K562 (cell line): Measurements from ENCODE around the gene GKAP1. TPM values are rescaled to one million over a fixed set of nuclear protein-coding genes. Genes with fewer than 3 reads are reported as not detected.
A peak's percentile ranks its signal among the peaks of the same experiment; 100 is the strongest.

ENCODE experiments used
- ATAC-seq: fragments of 200-7000 bp; cut with Tn5 transposase; 3 replicates; pipeline ENCODE4 v1.9.1; 2020; ENCODE audit warnings: moderate library complexity
- BruUV-seq: library from RNA; stranded (reverse); fragments of 400-500 nt; replicated peaks from 2 replicates; lab custom pipeline; 2021; lab: Mats Ljungman, UMichigan
- CTCF ChIA-PET: fragments of 300-600 bp; formaldehyde crosslinking; extraction: SDS; loops from one replicate; lab custom pipeline; 2021; ENCODE audit warnings: low intra/inter-chr PET ratio; lab: Yijun Ruan, JAX
- POLR2A ChIA-PET: fragments of 300-600, 350-650 bp; sonication (Branson Sonifier 250); formaldehyde crosslinking; extraction: SDS; loops from one replicate; lab custom pipeline; 2021; ENCODE audit warnings: antibody characterized with exemption, inconsistent platforms; lab: Yijun Ruan, JAX
- DNase-seq, 4 experiments: peaks; one replicate each; pipeline versions ENCODE4 v3.0.0 to v3.0.0-alpha.2; 2011 to 2018; ENCODE audit warnings: low spot score in 3 of 4, mixed read lengths in 3 of 4; ENCODE audit errors: extremely low read depth in 1 of 4
- FAIRE-seq: peaks from 2 replicates; lab custom pipeline; 2011; peaks lifted over from hg19 to GRCh38; lab: Jason Lieb, UNC
- H2AFZ ChIP-seq: 2 replicates; pipeline ENCODE4 v1.6.0; 2011; ENCODE audit warnings: low read depth, low read length, control low read depth, inconsistent platforms
- H3K27ac ChIP-seq: fragments of 200-600 bp; 3 replicates; pipeline ENCODE4 v1.8.0; 2011; ENCODE audit warnings: low read depth, mild to moderate bottlenecking, control low read depth, inconsistent platforms, low read length, moderate library complexity, mixed read lengths; ENCODE audit errors: extremely low read depth
- H3K27me3 ChIP-seq, 2 experiments: fragments of 300-600 bp in 1 of 2; 2 replicates in 1 of 2; 3 replicates in 1 of 2; pipeline versions ENCODE4 v1.6.0 to v1.8.0; 2011; ENCODE audit warnings: inconsistent platforms in 2 of 2, low read length in 2 of 2, mild to moderate bottlenecking in 1 of 2, mixed read lengths in 1 of 2, moderate library complexity in 1 of 2; ENCODE audit not compliant: control insufficient read depth in 2 of 2, insufficient read depth in 2 of 2
- H3K36me3 ChIP-seq: fragments of 300-600 bp; 3 replicates; pipeline ENCODE4 v1.8.0; 2011; ENCODE audit warnings: mild to moderate bottlenecking, low read length, inconsistent platforms; ENCODE audit not compliant: control insufficient read depth, insufficient read depth
- H3K4me1 ChIP-seq, 2 experiments: fragments of 200-600 bp in 1 of 2; replicated peaks in 1 of 2; 2 replicates in 1 of 2; 3 replicates in 1 of 2; pipeline versions ENCODE4 v1.5.1 to v1.8.0; 2011; ENCODE audit warnings: inconsistent platforms in 2 of 2, low read length in 2 of 2, mild to moderate bottlenecking in 1 of 2, mixed read lengths in 1 of 2, moderate library complexity in 1 of 2; ENCODE audit not compliant: control insufficient read depth in 2 of 2, insufficient read depth in 2 of 2
- H3K4me2 ChIP-seq: 2 replicates; pipeline ENCODE4 v1.6.1; 2011; ENCODE audit warnings: low read length, control low read depth, inconsistent platforms, mixed read lengths; ENCODE audit not compliant: insufficient read depth
- H3K4me3 ChIP-seq: fragments of 200-600 bp; sonication (generic), shearing (Covaris generic); 2 replicates; pipeline ENCODE4 v1.5.1; 2016; ENCODE audit warnings: control low read depth, inconsistent platforms
- H3K79me2 ChIP-seq: fragments of 200-600 bp; 3 replicates; pipeline ENCODE4 v1.8.0; 2011; ENCODE audit warnings: low read length, inconsistent platforms; ENCODE audit not compliant: control insufficient read depth, insufficient read depth
- H3K9ac ChIP-seq, 2 experiments: 2 replicates each; pipeline versions ENCODE4 v1.6.0 to v1.6.1; 2011; ENCODE audit warnings: low read depth in 2 of 2, low read length in 2 of 2, control low read depth in 1 of 2, inconsistent platforms in 1 of 2, mild to moderate bottlenecking in 1 of 2, mixed read lengths in 1 of 2; ENCODE audit not compliant: insufficient read depth in 1 of 2
- H3K9me1 ChIP-seq: one replicate; pipeline ENCODE4 v1.6.0; 2011; ENCODE audit warnings: inconsistent platforms, mild to moderate bottlenecking, low read length, moderate library complexity; ENCODE audit not compliant: control insufficient read depth, insufficient read depth
- H3K9me3 ChIP-seq: replicated peaks from 2 replicates; pipeline ENCODE4 v1.5.1; 2011; ENCODE audit warnings: low read depth, low read length, inconsistent platforms; ENCODE audit not compliant: control insufficient read depth, insufficient read depth
- H4K20me1 ChIP-seq: replicated peaks from 2 replicates; pipeline ENCODE4 v1.6.1; 2011; ENCODE audit warnings: low read length, inconsistent platforms, mixed read lengths; ENCODE audit not compliant: control insufficient read depth, insufficient read depth
- CBX1 ChIP-seq: sonication (generic); IDR thresholded peaks from 2 replicates; pipeline ENCODE4 v1.6.1; 2016; ENCODE audit warnings: antibody characterized with exemption, low read depth, mild to moderate bottlenecking
- ERF ChIP-seq: fragments of 450-650 bp; formaldehyde crosslinking; IDR thresholded peaks from 2 replicates; pipeline ENCODE4 v1.4.0; 2020; ENCODE audit warnings: mild to moderate bottlenecking, mixed read lengths
- FOXP1 ChIP-seq: sonication (generic); formaldehyde crosslinking; IDR thresholded peaks from 2 replicates; pipeline ENCODE4 v1.8.0; 2022; ENCODE audit warnings: mild to moderate bottlenecking, missing genetic modification reagents
- HMG20A ChIP-seq: fragments of 450-650 bp; formaldehyde crosslinking; conservative IDR thresholded peaks from 2 replicates; pipeline ENCODE4 v1.4.0; 2020; ENCODE audit warnings: mild to moderate bottlenecking, mixed read lengths
- JUNB ChIP-seq: fragments of 450-650 bp; formaldehyde crosslinking; conservative IDR thresholded peaks from 2 replicates; pipeline ENCODE4 v1.4.0; 2020; ENCODE audit warnings: mild to moderate bottlenecking
- MTA2 ChIP-seq: fragments of 450-650 bp; IDR thresholded peaks from 2 replicates; pipeline ENCODE4 v1.6.1; 2016; ENCODE audit warnings: low read depth
- NR1H2 ChIP-seq: sonication (generic); formaldehyde crosslinking; IDR thresholded peaks from 2 replicates; pipeline ENCODE4 v1.4.0; 2020; ENCODE audit warnings: mild to moderate bottlenecking, missing genetic modification reagents
- NR3C1 ChIP-seq: sonication (generic); formaldehyde crosslinking; IDR thresholded peaks from 2 replicates; pipeline ENCODE4 v1.8.1; 2022; ENCODE audit warnings: missing genetic modification reagents
- NR4A1 ChIP-seq, 2 experiments: fragments of 250-450 bp in 1 of 2; fragments of 450-650 bp in 1 of 2; sonication (Bioruptor Pico) in 1 of 2; IDR thresholded peaks; 2 replicates each; pipeline versions ENCODE4 v1.4.0 to v1.6.1; 2016 to 2020; ENCODE audit warnings: mild to moderate bottlenecking in 2 of 2, missing compliant biosample characterization in 1 of 2, missing genetic modification characterization in 1 of 2, moderate library complexity in 1 of 2
- RBM25 ChIP-seq: fragments of 200-400 bp; formaldehyde crosslinking; IDR thresholded peaks from 2 replicates; pipeline ENCODE4 v1.6.1; 2018; ENCODE audit warnings: low read length, low read depth, moderate library complexity; ENCODE audit not compliant: severe bottlenecking
- SPI1 ChIP-seq: IDR thresholded peaks from 2 replicates; pipeline ENCODE4 v1.6.1; 2011; ENCODE audit warnings: low read depth, low read length, control low read depth, borderline replicate concordance
- TARDBP ChIP-seq: fragments of 450-650 bp; IDR thresholded peaks from 2 replicates; pipeline ENCODE4 v1.6.1; 2016
- ZBTB8A ChIP-seq: fragments of 450-650 bp; IDR thresholded peaks from 2 replicates; pipeline ENCODE4 v1.6.1; 2018; ENCODE audit warnings: mild to moderate bottlenecking, moderate library complexity; ENCODE audit not compliant: partially characterized antibody
- ZNF24 ChIP-seq: fragments of 450-650 bp; IDR thresholded peaks from 2 replicates; pipeline ENCODE4 v1.6.1; 2016
- ZNF511 ChIP-seq: sonication (generic); formaldehyde crosslinking; IDR thresholded peaks from 2 replicates; pipeline ENCODE4 v1.8.0; 2022; ENCODE audit warnings: mild to moderate bottlenecking, missing genetic modification reagents
- WGBS: fragments of 100-300 bp; shearing (Covaris generic); methylation state at CpG from one replicate; pipeline ENCODE4 v1.1.6; 2016; ENCODE audit warnings: low coverage, mixed read lengths; ENCODE audit not compliant: insufficient coverage; ENCODE audit errors: missing lambda C conversion rate; 5-methylcytosine and 5-hydroxymethylcytosine counted together
- in situ Hi-C: fragments of 300-500 bp; cut with MboI; formaldehyde crosslinking; loops from 4 replicates; pipeline ENCODE4 v1.15.0; 2018; ENCODE audit warnings: inconsistent platforms, mixed read lengths
- intact Hi-C: fragments of 100-400 bp; cut with micrococcal nuclease; formaldehyde crosslinking; loops from 2 replicates; pipeline ENCODE4 v1.14.2; 2022
- polyA plus RNA-seq, 8 experiments: library from polyadenylated mRNA; depleted of rRNA in 4 of 8; stranded (reverse) in 5 of 8; unstranded in 3 of 8; fragments of >200 nt; fragmentation: Nextera tagmentation in 2 of 8; fragmentation: Illumina TruSeq in 1 of 8; extraction: Ambion mirVana in 2 of 8; extraction: Trizol in 1 of 8; gene quantifications; 2 replicates each; pipeline versions ENCODE4 v1.2.1 to v1.2.3, GENCODE V29; 2011 to 2014; ENCODE audit warnings: inconsistent platforms in 1 of 8, missing spikeins in 1 of 8
- total RNA-seq, 7 experiments: library from RNA; depleted of rRNA in 6 of 7; stranded (reverse); fragments of >200 nt in 6 of 7; fragmentation: Illumina TruSeq in 2 of 7; extraction: Trizol in 2 of 7; gene quantifications; 2 replicates each; pipeline versions ENCODE4 v1.2.1 to v1.2.3, GENCODE V29; 2011 to 2021; ENCODE audit warnings: low replicate concordance in 1 of 7
- TF ChIP-seq, protein P1 (sequence below): fragments of 250-450 bp; sonication (Bioruptor Pico); IDR thresholded peaks from 2 replicates; pipeline ENCODE4 v1.4.0; 2020; ENCODE audit warnings: mild to moderate bottlenecking, moderate library complexity, borderline replicate concordance
- TF ChIP-seq, protein P2 (sequence below): fragments of 450-650 bp; formaldehyde crosslinking; IDR thresholded peaks from 2 replicates; pipeline ENCODE4 v1.4.0; 2020; ENCODE audit warnings: mild to moderate bottlenecking

GKAP1 gene
- total and polyA plus RNA-seq, 9 of the 15 experiments (the other 6 are each of a cell fraction or from before 2014, with no cell fraction given): 1.0 to 3.8 (median 2.7) TPM

DNA sequence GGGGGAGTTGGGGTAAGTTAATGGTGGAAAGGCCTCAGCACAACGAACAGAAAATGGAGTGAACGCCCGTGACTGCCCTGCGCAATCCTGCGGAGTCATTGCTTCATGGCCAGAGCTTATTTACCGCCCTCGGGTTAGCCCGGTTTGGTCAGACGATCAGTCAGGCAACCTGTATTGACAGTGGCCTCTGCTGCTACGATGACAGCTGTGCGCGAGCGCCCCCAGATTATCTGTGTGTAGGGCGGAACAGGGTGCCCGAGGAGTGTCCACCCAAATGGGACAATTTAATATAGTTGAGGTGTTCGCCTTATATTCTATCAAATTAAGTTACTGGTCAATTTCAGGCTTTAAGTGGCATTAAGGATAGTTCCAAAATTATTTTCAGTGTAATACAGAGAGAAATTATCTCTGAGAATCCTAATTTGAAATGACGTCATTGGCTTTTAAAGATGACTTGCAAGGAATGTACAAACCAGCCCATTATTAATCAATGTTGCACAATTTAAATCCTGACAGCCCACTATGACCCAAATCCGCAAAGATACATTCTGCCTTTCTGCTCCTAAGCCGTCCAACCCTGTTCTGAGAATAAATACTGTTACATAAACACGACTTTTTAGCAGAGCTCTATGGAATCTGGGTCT is 108.9 kb downstream of the GKAP1 start:
- in situ Hi-C loops (no loop called here), intact Hi-C loops (loop anchor here (5.0 to 10.0 kb wide), 3 partner anchors 86 to 276 kb away; partner anchors contain the start of genes GKAP1, HNRNPK, IDNK and RMI1)
- ChIA-PET CTCF (no interaction called here), POLR2A (interaction anchor here (0.5 to 2.5 kb wide), 12 partner anchors 9 to 272 kb away, joined by 3 to 9 read pairs (median 4); partner anchors contain the start of gene RMI1)
- ATAC-seq: peak; percentile 78
- peak overlapping the region; percentile 93 for H3K4me3 ChIP-seq
- peak; percentile 11 for FAIRE-seq
- H3K27ac ChIP-seq: peak overlapping the region; percentile 99
- H4K20me1 ChIP-seq: peaks cover 3% of the 10 kb centered on the region; the same call in 1 of the 2 replicates
- peaks cover 4 to 6% of the 10 kb centered on the region in 2 experiments; a peak in 4 of 5 replicates for H3K4me1 ChIP-seq
- H3K9ac ChIP-seq: peak overlapping the region; percentile 97 to 98
- peaks cover 48% of the 10 kb centered on the region for H3K79me2 ChIP-seq
- WGBS: 13% methylated on average over 20 of the region's 20 CpGs
- H3K27me3 ChIP-seq: no peaks in the 10 kb centered on the region
- DNase-seq: peak; percentile 64 to 86 (median 74)
- TSS peak; percentile 78 for BruUV-seq
- H3K36me3 ChIP-seq: no peaks in the 10 kb centered on the region
- no peaks in the 10 kb centered on the region for H3K9me3 ChIP-seq
- peak overlapping the region; percentile 78 for H3K4me2 ChIP-seq
- no peaks in the 10 kb centered on the region for H3K9me1 ChIP-seq
- H2AFZ ChIP-seq: peak overlapping the region; percentile 88
- TF ChIP-seq JUNB (CRISPR knock-in tag) (no peak), RBM25 (no peak), CBX1 (no peak), ERF (CRISPR knock-in tag) (no peak), MTA2 (no peak), NR3C1 (no peak), ZNF511 (CRISPR knock-in tag) (no peak), ZBTB8A (no peak), SPI1 (no peak), ZNF24 (peak; percentile 28; the same call in 1 of the 2 replicates), NR4A1 (CRISPR knock-in tag; IDR thresholded peaks at IDR 0.05) (no peak), NR4A1 (tag; IDR thresholded peaks at IDR 0.05) (no peak), HMG20A (CRISPR knock-in tag) (no peak), TARDBP (no peak), FOXP1 (CRISPR knock-in tag) (no peak; the same call in 1 of the 2 replicates), NR1H2 (CRISPR knock-in tag) (no peak)
- TF ChIP-seq, protein P1, sequence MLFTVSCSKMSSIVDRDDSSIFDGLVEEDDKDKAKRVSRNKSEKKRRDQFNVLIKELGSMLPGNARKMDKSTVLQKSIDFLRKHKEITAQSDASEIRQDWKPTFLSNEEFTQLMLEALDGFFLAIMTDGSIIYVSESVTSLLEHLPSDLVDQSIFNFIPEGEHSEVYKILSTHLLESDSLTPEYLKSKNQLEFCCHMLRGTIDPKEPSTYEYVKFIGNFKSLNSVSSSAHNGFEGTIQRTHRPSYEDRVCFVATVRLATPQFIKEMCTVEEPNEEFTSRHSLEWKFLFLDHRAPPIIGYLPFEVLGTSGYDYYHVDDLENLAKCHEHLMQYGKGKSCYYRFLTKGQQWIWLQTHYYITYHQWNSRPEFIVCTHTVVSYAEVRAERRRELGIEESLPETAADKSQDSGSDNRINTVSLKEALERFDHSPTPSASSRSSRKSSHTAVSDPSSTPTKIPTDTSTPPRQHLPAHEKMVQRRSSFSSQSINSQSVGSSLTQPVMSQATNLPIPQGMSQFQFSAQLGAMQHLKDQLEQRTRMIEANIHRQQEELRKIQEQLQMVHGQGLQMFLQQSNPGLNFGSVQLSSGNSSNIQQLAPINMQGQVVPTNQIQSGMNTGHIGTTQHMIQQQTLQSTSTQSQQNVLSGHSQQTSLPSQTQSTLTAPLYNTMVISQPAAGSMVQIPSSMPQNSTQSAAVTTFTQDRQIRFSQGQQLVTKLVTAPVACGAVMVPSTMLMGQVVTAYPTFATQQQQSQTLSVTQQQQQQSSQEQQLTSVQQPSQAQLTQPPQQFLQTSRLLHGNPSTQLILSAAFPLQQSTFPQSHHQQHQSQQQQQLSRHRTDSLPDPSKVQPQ (CRISPR knock-in tag): no peak
- TF ChIP-seq, protein P2, sequence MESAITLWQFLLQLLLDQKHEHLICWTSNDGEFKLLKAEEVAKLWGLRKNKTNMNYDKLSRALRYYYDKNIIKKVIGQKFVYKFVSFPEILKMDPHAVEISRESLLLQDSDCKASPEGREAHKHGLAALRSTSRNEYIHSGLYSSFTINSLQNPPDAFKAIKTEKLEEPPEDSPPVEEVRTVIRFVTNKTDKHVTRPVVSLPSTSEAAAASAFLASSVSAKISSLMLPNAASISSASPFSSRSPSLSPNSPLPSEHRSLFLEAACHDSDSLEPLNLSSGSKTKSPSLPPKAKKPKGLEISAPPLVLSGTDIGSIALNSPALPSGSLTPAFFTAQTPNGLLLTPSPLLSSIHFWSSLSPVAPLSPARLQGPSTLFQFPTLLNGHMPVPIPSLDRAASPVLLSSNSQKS (CRISPR knock-in tag): no peak
